ENCODE data around the gene OSBPL2.
A peak's percentile ranks its signal among the peaks of the same experiment; 100 is the strongest.

GRCh38 chr20:62304331-62305148, 66.2 kb downstream of the OSBPL2 start:
- TF ChIP-seq TAF1 (IDR thresholded peaks at IDR 0.05; ENCODE audit: low read depth) (no peak), EP300 (IDR thresholded peaks at IDR 0.05; ENCODE audit: borderline replicate concordance) (peak; percentile 12; the same call in 1 of the 2 replicates), CREB1 (IDR thresholded peaks at IDR 0.05; ENCODE audit: low read depth) (no peak), RAD21 (IDR thresholded peaks at IDR 0.05; ENCODE audit: low read depth) (no peak), USF1 (IDR thresholded peaks at IDR 0.05) (no peak), REST (IDR thresholded peaks at IDR 0.05; ENCODE audit: low read depth) (no peak), NFIC (IDR thresholded peaks at IDR 0.05) (no peak; the same call in 1 of the 2 replicates), CEBPB (IDR thresholded peaks at IDR 0.05) (no peak), MAX (IDR thresholded peaks at IDR 0.05) (no peak; the same call in none of the 2 replicates), FOXM1 (IDR thresholded peaks at IDR 0.05; ENCODE audit: borderline replicate concordance, low read depth) (no peak), ZBTB7A (IDR thresholded peaks at IDR 0.05; ENCODE audit: low read depth) (0 out of 2 replicates have a peak, but pooled peaks have one; percentile 8)

Data from Ishikawa (cell line).